NCI-H146 (cell line): ENCODE results near the gene CLASP1.

Experiments
- DNase-seq: peaks from one replicate; lab custom pipeline; 2025; lab: John Stamatoyannopoulos, UW

Gene CLASP1

GRCh38 chr2:121541495-121541894 lies 107.8 kb downstream of the CLASP1 start:
- DNase-seq = no peak

GRCh38 chr2:121539750-121540469 lies 109.4 kb downstream of the CLASP1 start:
- DNase-seq = no peak

GRCh38 chr2:121536850-121537557 lies 112.3 kb downstream of the CLASP1 start:
- DNase-seq = no peak

GRCh38 chr2:121536347-121536746 lies 112.9 kb downstream of the CLASP1 start:
- DNase-seq = no peak

GRCh38 chr2:121534007-121534406 lies 115.3 kb downstream of the CLASP1 start:
- no peak for DNase-seq

- DNase-seq = no peak
Observed at GRCh38 chr2:121532894-121533293, 116.4 kb downstream of the CLASP1 start.

- DNase-seq = no peak
Observed at GRCh38 chr2:121532347-121532766, 116.9 kb downstream of the CLASP1 start.

- peak; percentile 93 for DNase-seq
Observed at GRCh38 chr2:121530212-121530705, 119.0 kb downstream of the CLASP1 start.

- DNase-seq = peak; percentile 93
Observed at GRCh38 chr2:121529439-121530211, 119.6 kb downstream of the CLASP1 start.

GRCh38 chr2:121527009-121527682 lies 122.1 kb downstream of the CLASP1 start:
- DNase-seq = no peak

- no peak for DNase-seq
Observed at GRCh38 chr2:121524685-121525425, 124.4 kb downstream of the CLASP1 start.

GRCh38 chr2:121521359-121521758 lies 127.9 kb downstream of the CLASP1 start:
- no peak for DNase-seq

GRCh38 chr2:121520641-121520994 lies 128.6 kb downstream of the CLASP1 start:
- no peak for DNase-seq

GRCh38 chr2:121519732-121520640 lies 129.3 kb downstream of the CLASP1 start:
- DNase-seq = no peak

- DNase-seq = no peak
Observed at GRCh38 chr2:121519153-121519552, 130.1 kb downstream of the CLASP1 start.

GRCh38 chr2:121513597-121514333 lies 135.5 kb downstream of the CLASP1 start:
- no peak for DNase-seq

GRCh38 chr2:121510857-121511256 lies 138.4 kb downstream of the CLASP1 start:
- no peak for DNase-seq

GRCh38 chr2:121506621-121507020 lies 142.6 kb downstream of the CLASP1 start:
- no peak for DNase-seq

GRCh38 chr2:121505986-121506586 lies 143.2 kb downstream of the CLASP1 start:
- DNase-seq = no peak
